Measurements from ENCODE around the gene AGAP1. TPM values are rescaled to one million over a fixed set of nuclear protein-coding genes. Genes with fewer than 3 reads are reported as not detected.

Gene AGAP1
- total RNA-seq, 2 experiments from 2014 or later = 1.6 to 2.4 TPM

DNA sequence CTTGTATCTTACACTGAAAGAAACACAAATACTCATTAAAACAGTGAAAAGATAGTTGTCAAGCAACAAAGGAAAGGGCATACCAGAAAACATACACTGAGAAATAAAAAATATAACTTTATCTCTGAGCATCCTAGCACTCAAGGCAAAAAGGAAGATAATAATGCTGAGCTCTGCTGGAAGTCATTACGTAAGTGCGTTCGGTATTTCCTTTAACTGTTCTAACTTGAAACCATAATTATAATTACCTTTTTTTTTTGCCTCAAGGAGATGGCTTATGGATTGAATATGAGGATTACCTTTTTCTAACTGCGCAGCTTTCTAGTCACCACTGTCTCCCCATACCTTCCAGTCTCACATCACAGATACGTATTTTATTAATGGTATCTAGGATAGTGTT is 366.3 kb downstream of the AGAP1 start:
- ChIA-PET CTCF (no interaction called here), POLR2A (no interaction called here)

DNA sequence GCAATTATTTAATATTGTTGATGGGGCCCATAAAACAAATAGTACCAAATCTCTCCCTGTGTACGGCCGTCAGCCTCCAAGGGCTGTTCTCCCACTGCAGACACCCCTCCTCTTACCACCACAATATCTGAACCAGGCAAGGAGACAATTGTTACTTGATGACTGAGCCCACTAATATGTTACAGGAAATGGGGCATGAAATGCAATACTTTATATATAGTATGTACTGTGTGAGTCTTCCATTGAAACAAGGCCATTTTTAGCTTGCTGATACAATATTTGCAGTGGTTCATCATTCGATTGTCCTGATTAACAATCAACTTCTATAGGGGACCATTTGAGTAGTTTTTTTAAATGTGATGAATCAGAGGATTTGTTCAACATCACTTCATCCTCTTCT is 367.0 kb downstream of the AGAP1 start:
- POLR2A ChIA-PET = no interaction called here
- CTCF ChIA-PET = no interaction called here

DNA sequence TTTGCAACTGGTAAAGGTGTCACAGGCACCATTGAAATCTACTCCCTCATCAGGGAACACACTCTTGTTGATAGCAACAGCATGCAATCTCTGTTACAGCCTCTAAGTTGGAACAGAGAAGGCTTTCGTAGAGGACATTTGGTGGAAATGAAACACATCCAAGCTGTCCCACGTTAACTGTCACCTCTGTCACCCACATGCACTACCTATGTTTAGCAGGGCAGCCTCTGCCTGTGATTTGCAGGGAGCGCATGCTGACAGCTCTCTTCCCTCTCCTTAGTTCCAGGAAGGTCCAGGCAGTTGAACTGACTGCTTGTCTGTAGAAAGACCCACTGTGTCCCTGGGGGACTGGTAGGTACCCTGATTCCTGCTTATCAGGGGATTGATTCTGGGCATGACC is 367.5 kb downstream of the AGAP1 start:
- ChIA-PET POLR2A (no interaction called here), CTCF (no interaction called here)

DNA sequence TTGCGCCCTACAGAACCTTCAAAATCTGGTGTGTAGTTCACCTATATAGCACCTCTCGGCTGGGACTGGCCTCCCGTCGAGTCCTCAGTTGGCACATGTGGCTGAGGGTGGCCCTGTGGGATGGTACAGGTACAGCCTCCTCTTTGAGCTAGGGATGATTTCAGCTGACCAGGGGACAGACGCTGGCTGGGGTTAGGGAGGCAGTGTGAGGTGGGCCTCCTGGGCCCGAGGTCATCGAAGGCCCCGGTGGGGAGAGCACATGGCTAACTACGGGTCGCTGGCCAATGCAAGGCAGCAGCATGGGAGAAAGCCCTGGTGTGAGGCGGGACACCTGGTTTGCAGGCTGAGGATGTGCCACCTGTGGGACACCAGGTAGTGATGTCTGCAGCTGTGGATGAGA is 369.6 kb downstream of the AGAP1 start:
- CTCF ChIA-PET = no interaction called here
- POLR2A ChIA-PET = no interaction called here

DNA sequence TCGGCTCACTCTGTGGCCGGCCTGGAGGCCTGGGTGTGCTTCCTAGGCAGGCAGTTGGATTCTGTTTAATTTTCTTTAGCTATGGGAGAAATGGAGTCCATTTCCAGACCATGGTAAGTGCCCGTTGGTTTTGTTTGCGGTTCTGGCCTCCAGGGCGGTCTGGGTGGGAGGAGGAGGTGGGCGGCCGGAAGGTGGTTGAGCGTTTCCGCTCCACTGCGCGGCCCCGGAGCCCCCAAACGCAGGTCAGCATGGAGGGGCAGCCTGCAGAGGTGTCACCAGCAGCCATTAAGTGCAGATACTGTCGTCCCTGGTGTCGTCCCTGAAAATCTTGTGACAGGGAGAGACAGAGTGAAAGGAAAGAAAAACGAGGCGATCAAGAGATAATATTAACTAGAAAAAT is 370.5 kb downstream of the AGAP1 start:
- ChIA-PET POLR2A (no interaction called here), CTCF (no interaction called here)

DNA sequence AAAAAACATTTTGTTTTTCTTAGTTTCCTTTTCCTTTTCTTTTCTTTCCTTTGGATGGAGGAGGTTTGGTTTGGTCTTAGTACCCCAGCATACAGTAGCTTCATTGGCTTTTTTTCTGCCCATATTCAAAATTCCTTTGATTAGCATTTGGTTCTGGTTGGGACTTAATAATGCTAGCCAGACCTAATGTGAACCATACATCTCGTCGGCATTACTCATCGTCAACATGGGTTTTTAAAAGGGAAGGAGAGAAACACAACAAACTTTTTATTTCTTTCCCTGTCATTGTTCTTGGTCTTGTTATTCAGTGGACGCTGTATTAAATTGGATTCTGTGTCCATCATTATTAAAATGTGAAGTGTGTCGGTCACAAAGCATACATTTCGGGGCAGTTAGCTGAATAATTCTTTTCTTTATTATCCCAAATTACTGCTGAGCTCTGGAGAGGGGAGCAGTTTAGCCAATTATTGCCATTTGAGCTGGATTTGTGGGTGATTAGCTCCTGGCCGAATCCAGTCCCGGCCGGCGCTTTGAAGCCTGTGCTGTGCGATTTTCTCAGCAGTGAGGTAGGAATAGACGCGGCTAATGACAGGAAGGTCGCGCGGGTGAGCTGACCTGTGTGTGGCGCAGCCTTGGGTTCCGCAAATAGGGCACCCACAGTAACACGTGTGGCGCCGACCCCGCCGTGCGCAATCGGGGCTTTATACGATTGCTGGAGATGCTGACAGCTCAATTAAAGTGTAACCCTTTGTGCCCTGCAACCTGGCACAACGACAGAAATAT is 371.1 kb downstream of the AGAP1 start:
- ChIA-PET CTCF (no interaction called here), POLR2A (no interaction called here)

DNA sequence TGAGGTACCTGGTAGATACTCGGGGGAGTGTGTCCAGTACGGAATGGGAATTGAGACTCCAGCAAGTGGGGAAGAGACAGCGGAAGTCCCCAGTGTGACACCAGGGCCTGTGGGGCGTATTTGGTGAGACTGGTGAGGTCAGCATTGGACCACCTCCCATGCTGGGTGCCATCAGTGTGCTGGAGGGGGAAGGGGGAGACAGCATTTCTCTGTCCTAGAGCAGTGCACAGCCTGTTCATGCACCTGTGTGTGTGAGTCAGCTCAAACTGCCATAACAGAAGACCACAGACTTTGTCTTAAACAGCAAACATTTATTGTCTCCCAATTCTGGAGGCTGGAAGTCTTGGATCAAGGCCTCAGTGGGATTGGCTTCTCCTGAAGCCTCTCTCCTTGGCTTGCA is 372.5 kb downstream of the AGAP1 start:
- CTCF ChIA-PET = no interaction called here
- POLR2A ChIA-PET = no interaction called here

DNA sequence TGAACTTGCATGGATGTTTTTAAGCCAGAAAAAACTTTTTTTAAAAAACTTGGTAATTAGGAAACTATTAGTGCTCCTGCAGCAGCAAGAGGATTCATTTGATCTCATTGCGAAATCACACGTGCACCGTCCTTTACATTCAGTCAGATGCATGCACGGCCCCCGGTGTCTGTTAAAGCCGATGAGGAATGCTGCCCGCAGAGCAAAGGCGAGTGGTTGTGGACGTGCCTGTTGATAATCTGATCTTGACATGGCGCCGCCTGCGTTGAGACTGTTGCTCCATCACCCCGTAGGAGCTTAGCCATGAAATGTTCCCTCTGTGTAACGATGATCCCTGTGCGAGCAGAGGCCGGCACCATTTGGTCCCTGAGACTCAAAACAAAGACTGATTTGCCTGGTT is 374.4 kb downstream of the AGAP1 start:
- POLR2A ChIA-PET = no interaction called here
- CTCF ChIA-PET = no interaction called here

DNA sequence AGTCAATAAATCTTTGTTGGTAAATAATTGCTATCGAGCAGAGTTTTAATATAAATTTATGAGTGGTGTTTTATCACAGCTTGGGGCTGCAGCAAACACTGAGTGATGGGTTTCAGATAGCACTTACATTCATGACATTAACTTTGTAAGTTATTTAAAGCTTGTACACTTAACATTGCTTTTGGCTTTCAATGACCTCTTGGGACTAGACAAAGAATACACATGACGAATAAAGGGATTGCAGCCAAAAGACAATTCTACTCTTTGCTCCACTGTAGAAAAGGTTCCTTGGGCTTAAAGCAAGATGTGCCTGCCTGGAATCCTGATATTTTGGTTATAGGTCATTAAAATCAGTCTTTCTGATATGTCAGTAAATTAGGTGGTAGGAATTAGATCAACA is 374.8 kb downstream of the AGAP1 start:
- CTCF ChIA-PET = no interaction called here
- POLR2A ChIA-PET = no interaction called here

DNA sequence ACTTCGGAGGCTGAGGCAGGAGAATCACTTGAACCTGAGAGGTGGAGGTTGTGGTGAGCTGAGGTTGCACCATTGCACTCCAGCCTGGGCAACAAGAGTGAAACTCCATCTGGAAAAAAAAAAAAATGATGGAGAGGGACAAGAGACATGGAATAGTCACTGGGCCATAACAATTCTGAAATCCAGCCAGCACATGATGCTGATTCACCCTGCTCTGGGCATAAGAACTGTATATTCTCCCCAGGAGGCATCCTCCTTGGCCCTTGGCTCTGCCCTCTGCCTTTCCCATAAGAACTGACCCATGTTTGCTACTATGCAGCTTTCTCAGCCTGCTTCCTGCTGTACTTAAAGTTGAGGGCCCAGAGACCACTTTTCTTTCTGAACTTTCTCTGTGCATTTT is 376.7 kb downstream of the AGAP1 start:
- ChIA-PET CTCF (no interaction called here), POLR2A (no interaction called here)

DNA sequence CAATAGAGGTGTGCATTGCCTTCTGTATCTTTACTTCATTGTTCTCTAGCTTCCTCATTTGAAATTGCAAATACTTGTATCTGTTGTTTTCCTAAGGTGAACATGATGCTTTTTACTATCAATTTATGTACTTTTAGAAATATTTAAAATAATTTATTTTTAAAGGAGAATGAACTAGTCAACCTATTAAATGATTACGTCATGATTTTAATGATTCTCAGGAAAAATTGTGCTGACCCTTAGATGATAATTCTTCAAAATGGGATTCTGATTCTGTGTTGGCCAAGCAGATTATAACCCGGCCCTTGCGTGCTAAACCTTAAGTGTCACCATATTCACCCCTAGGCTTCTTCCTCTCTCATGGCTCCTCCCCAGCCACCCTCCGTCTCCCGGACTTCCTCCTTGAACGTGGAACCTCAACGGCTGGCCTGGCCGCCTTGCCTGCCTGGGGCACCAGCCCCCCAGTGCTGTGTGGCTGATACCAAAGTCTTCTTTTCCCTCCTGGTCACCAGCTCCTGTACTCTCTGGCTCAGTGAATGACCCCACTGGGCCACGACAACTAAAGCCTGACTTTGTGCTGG is 382.3 kb downstream of the AGAP1 start:
- CTCF ChIA-PET = no interaction called here
- POLR2A ChIA-PET = no interaction called here

DNA sequence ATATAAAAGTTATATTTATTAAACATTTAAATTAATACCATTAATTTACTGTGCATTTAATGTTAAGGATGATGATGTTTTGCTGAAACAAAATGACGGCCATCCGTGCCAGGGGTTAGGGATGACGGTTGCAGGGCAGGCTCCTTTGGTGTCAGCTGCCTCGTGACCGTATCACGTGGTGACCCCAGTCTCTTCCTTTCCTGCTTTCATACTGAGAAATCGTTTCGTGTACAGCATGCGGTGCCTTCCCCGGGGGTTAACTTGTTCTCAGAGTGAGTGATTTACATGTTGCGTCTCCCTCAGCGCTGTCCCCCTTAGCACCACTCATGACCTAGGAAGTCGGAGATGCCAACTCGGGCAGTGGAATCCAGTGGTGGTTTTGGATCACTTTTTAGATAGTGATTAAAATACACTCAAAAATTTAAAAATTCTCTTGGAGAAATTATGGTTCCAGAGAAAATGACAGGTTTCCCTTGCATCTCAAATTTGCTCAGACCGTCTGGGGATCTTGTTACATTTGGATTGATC is 383.5 kb downstream of the AGAP1 start:
- CTCF ChIA-PET = no interaction called here
- POLR2A ChIA-PET = no interaction called here

DNA sequence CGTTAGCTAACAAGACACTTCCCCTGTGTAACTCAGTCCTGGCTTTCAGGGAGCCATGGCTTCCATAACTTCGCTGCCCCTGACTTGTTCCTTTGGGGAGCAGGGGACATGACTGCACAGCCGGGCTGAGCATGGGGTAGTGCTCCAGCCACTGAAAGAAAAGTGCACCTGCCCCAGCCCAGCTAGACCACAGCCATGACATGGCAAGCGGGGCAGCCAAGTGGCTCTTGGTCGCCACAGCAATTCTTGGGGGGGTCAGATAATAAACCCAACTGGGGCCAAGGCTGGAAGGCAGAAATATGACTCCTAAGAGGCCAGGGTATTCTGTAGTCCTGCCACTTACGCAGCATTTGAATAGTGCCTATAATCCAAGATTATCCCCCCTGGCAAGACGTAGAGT is 385.3 kb downstream of the AGAP1 start:
- ChIA-PET CTCF (no interaction called here), POLR2A (no interaction called here)

DNA sequence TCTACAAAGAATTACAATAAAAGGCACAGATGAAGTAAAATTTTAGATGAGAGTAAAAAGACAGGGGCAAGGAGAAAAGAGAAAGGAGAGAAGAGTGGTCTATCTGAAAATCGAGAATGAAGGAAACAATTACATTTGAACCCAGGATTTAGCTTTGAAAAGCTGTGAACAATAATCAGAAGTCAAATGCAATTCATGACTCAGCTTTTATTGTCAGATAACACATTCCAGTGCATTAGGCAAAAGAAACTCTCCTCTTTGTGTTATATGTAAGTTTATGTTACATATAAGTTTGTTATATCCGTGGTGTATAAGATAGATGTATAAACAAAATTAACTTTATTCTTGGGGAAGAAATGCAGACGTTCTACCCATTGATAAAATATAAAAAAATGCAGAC is 389.8 kb downstream of the AGAP1 start:
- POLR2A ChIA-PET = no interaction called here
- CTCF ChIA-PET = no interaction called here

DNA sequence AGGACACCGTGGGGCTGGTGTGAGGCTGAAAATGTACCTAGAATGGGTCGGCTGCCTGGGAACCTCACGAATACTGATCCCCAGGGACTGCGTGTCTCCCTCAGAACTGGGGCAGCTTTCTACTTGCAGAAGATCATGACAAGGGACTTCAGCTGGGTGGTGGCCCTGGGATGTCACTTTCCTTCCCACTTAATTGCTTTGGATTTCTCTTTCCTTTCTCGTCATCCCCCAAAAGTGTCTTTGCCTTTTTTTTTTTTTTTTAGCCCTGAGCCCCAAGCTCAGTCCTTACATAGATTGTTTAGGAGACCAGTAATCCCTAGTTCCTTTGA is 395.4 kb downstream of the AGAP1 start:
- CTCF ChIA-PET = no interaction called here
- POLR2A ChIA-PET = no interaction called here

DNA sequence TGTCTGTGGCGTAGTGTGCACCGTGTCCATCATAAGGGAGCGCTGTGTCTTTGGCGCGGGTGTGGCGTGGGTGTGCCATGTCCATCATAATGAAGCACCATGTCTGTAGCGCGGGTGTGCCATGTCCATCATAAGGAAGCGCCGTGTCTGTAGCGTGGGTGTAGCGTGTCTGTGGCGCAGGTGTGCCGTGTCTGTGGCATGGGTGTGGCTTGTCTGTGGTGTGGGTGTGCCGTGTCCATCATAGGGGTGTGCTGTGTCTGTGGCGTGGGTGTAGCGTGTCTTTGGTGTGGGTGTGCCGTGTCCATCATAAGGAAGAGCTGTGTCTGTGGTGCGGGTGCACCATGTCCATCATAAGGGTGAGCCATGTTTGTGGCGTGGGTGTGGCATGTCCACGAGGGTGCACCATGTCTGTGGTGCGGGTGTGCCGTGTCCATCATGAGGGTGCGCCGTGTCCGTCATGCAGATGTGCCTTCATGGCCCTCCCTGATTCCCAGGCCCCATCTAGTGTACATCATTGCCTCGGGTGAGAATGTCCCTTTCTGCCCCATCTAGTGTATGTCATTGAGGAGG is 399.4 kb downstream of the AGAP1 start:
- CTCF ChIA-PET = no interaction called here
- POLR2A ChIA-PET = no interaction called here

DNA sequence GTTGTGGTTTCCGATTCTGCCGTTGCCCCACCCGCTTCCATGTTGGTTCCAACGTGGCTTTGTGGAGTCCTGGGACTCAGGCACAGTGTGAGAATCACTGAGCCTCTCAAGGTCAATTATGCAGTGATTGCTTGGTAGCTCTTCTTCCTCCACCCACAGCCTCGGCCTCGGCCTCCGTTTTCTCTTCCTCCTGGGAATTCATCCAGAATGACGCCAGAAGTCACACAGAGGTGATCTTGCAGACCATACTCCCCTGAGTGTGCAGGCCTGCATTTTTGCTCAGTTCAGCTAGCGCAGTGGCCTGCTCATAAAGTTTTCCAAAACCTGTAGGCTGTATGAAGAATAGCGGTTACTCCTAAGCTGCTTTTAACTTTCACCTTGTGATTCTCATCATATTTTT is 401.0 kb downstream of the AGAP1 start:
- CTCF ChIA-PET = no interaction called here
- POLR2A ChIA-PET = no interaction called here

DNA sequence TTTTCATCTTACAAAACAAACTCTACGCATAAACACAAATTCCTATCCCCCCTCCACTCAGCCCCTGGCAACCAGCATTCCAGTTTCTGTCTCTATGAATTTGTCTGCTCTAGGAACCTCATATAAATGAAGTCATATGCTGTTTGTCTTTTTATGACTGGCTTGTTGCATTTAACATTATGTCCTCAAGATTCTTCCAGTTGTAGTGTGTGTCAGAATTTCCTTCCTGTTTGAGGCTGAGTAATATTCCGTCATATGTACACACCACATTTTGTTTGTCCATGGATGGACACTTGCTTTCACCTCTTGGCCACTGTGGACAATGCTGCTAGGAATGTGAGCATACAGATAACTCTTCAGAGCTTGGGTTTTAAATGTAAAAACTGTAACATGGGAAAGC is 402.2 kb downstream of the AGAP1 start:
- ChIA-PET CTCF (no interaction called here), POLR2A (no interaction called here)

DNA sequence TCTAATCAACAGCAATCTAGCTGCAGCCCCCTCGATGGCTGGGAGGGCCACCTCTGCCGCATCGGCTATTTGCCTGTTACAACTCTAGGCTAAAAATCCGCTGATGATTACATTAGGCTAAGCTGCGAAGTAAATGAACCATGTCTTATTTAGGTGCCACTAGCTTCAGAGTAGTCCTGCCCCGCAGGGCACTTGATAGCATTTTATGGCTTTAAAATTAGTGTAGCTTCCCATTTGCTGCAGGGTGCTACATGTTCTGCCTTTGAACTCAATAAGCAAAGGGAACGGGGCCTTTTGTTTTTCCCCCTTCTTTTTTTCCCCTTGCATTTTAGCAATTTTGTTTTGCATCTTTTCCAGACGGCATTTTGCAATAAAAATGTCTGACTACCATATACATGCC is 404.1 kb downstream of the AGAP1 start:
- ChIA-PET POLR2A (no interaction called here), CTCF (interaction anchor here (0.7 kb wide), 1 partner anchor 569 kb away, joined by 5 read pairs; no protein-coding TSS in a partner anchor)

DNA sequence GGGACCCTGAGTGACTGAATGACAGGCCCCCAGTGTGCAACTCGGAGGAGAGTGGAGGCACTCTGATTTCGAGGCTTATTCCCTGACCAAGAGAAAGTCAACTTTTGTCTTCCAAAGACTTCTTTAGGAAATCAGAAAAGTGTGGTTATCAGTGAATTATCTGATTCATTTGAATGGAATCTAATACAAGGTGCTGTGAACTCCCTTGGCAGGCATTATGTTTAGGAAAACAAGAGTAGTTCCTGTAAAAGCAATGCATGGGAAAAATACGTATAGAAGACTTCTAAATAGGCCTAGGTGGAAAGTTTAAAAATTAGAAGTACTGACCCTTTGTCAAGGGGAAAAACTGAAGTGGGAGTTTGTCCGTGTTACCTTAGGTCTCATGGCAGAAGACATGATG is 404.9 kb downstream of the AGAP1 start:
- CTCF ChIA-PET = no interaction called here
- POLR2A ChIA-PET = no interaction called here

DNA sequence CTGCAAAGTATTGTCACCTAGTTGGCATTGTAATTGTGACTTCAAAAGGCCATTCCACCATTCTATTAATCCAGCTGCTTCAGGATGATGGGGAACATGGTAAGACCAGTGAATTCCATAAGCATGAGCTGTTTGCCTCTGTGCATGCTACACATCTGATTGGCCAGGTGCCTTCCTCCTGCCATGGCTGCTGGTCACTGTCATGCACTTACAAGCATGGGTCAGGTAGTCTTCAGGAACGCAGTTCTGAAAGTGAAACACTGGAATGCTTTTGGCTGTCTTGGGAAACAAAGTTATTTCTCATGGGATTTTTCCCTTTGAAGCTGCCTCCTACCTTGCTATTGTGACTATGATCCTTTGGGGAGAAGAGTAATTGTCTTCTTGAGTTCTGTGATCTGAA is 406.8 kb downstream of the AGAP1 start:
- ChIA-PET CTCF (no interaction called here), POLR2A (no interaction called here)

DNA sequence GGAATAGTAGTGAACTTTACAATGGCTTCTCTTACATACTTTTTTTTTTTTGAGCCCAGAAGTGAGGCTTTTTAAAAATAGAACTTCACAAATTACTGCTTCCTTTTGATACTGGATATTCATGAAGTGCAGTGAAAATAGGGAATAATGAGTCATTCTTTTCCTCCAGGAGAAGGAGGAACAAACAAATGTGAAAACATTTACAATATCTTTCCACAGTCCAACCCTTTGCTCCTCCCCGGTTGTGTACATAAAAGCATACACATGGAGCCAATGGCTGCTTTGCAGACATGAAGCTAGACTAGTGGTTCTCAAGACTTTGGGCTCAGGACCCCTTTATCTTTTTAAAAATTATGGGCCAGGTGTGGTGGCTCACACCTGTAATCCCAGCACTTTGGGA is 407.4 kb downstream of the AGAP1 start:
- POLR2A ChIA-PET = no interaction called here
- CTCF ChIA-PET = no interaction called here
